Left cardiac atrium (tissue), 4 donors: Measurements from ENCODE around the gene CIC. TPM values are rescaled to one million over a fixed set of nuclear protein-coding genes. Genes with fewer than 3 reads are reported as not detected.

Experiments used
- ATAC-seq, 2 donors: fragments of 200-7000 bp; cut with Tn5 transposase; one replicate each; pipeline ENCODE4 v1.9.1; 2020; ENCODE audit warnings: mild to moderate bottlenecking in 2 of 2, moderate library complexity in 2 of 2
- DNase-seq: peaks from one replicate; pipeline ENCODE4 v3.0.0-alpha.2; 2020
- intact Hi-C, 2 donors: fragments of 100-400 bp; cut with DNase I; formaldehyde crosslinking; loops; one replicate each; pipeline versions ENCODE4 v1.14.1 to v1.15.1; 2022 to 2023
- long read RNA-seq: library from polyadenylated mRNA; unstranded; transcript quantifications from one replicate; pipeline ENCODE4 v2.0.0, GENCODE V29; 2021
- total RNA-seq, 2 donors: library from RNA; stranded (reverse); fragmentation: NEBNext Ultra II Directional; extraction: Animal tissue kit (Norgen Biotek cat#: 25700); gene quantifications; one replicate each; pipeline ENCODE4 v1.2.1, GENCODE V29; 2021
- donor health status: DM: no; HTN: yes; CAD: no.
- donor health status: DM: no; HTN: yes; CAD: no; lungs with severe emphysema.
- donor health status: DM: yes; HTN: yes; CAD: no.
- donor health status: Dilated cardiomyopathy.

Gene CIC
- total RNA-seq = 10 to 100 TPM; 34.7 to 42.1 TPM
- long read RNA-seq, partial matches to known transcripts = 2 of 5 reads
- long read RNA-seq, other reads (novel, unspliced or antisense) = 2 of 5 reads

GRCh38 chr19:42268704-42269477, at the start of gene CIC:
Gene CIC, plus strand, starts transcription at chr19:42269252. Its CDS starts 2,532 bp downstream, at chr19:42271784.
- DNase-seq (peak; percentile 100), ATAC-seq (peak; percentile 85 to 92)
- intact Hi-C loops = no loop called here

- intact Hi-C loops = no loop called here
- ATAC-seq = peak; percentile 93 to 94
- DNase-seq = peak; percentile 98
Measured at GRCh38 chr19:42219812-42220750, 49.0 kb upstream of the CIC start, which contains the start of gene ZNF526. Gene ZNF526, plus strand, starts transcription at chr19:42220312. Its CDS starts 4,092 bp downstream, at chr19:42224404.

GRCh38 chr19:42220751-42221097, 48.3 kb upstream of the CIC start:
- DNase-seq (no peak), ATAC-seq (no peak)
- intact Hi-C loops = no loop called here

GRCh38 chr19:42224940-42225717, 43.9 kb upstream of the CIC start:
- intact Hi-C loops = no loop called here
- ATAC-seq = no peak
- DNase-seq = no peak

GRCh38 chr19:42225718-42226292, 43.2 kb upstream of the CIC start:
- intact Hi-C loops = no loop called here
- DNase-seq (no peak), ATAC-seq (no peak)

GRCh38 chr19:42226886-42227285, 42.2 kb upstream of the CIC start:
- no peak for DNase-seq
- ATAC-seq = no peak
- intact Hi-C loops = no loop called here

- intact Hi-C loops = no loop called here
- no peak for DNase-seq
- no peak for ATAC-seq
Measured at GRCh38 chr19:42228641-42229040, 40.4 kb upstream of the CIC start.

GRCh38 chr19:42229301-42229854, 39.7 kb upstream of the CIC start:
- ATAC-seq (no peak), DNase-seq (no peak)
- intact Hi-C loops = no loop called here

- no peak for ATAC-seq
- intact Hi-C loops = no loop called here
- no peak for DNase-seq
Measured at GRCh38 chr19:42229855-42230351, 39.1 kb upstream of the CIC start.

GRCh38 chr19:42230571-42230970, 38.5 kb upstream of the CIC start:
- intact Hi-C loops = no loop called here
- ATAC-seq = no peak
- DNase-seq = no peak

- intact Hi-C loops = no loop called here
- DNase-seq = no peak
- no peak for ATAC-seq
Measured at GRCh38 chr19:42232435-42232834, 36.6 kb upstream of the CIC start.

- intact Hi-C loops = no loop called here
- ATAC-seq = no peak
- no peak for DNase-seq
Measured at GRCh38 chr19:42233106-42233505, 35.9 kb upstream of the CIC start.

GRCh38 chr19:42233678-42234292, 35.3 kb upstream of the CIC start:
- intact Hi-C loops = no loop called here
- no peak for ATAC-seq
- DNase-seq = no peak

- DNase-seq (no peak), ATAC-seq (no peak)
- intact Hi-C loops = no loop called here
Measured at GRCh38 chr19:42234364-42234763, 34.7 kb upstream of the CIC start.

GRCh38 chr19:42235181-42235580, 33.9 kb upstream of the CIC start:
- intact Hi-C loops = no loop called here
- ATAC-seq (no peak), DNase-seq (no peak)

- DNase-seq = no peak
- intact Hi-C loops = no loop called here
- ATAC-seq = no peak
Measured at GRCh38 chr19:42239544-42240220, 29.4 kb upstream of the CIC start.

- ATAC-seq = no peak
- DNase-seq = no peak
- intact Hi-C loops = no loop called here
Measured at GRCh38 chr19:42241279-42241678, 27.8 kb upstream of the CIC start.

GRCh38 chr19:42242069-42242511, 27.0 kb upstream of the CIC start:
- intact Hi-C loops = no loop called here
- DNase-seq (peak; percentile 50), ATAC-seq (no peak)
